COLO668 (cell line): ENCODE data around the gene DOK7.
"Not testable (repeated sequence)": the region's sequence is repeated elsewhere in the genome, so short reads cannot be mapped to it uniquely, and the experiment has no call there.

Experiments used
- DNase-seq: peaks from one replicate; lab custom pipeline; 2025; ENCODE audit not compliant: unreplicated experiment; lab: John Stamatoyannopoulos, UW

The DOK7 gene

GRCh38 chr4:3442959-3443749 is 20.0 kb upstream of the DOK7 start:
- DNase-seq: peak; percentile 55

GRCh38 chr4:3443750-3444309 is 19.3 kb upstream of the DOK7 start:
- DNase-seq: no peak

GRCh38 chr4:3444351-3445110 is 18.6 kb upstream of the DOK7 start:
- DNase-seq: no peak

- no peak for DNase-seq
Observed at GRCh38 chr4:3445111-3445820, 17.8 kb upstream of the DOK7 start.

GRCh38 chr4:3445829-3446545 is 17.1 kb upstream of the DOK7 start:
- DNase-seq: no peak

GRCh38 chr4:3446631-3447320 is 16.3 kb upstream of the DOK7 start:
- DNase-seq: no peak

- DNase-seq: no peak
Observed at GRCh38 chr4:3447431-3448395, 15.4 kb upstream of the DOK7 start.

GRCh38 chr4:3449047-3449573 is 14.0 kb upstream of the DOK7 start:
- no peak for DNase-seq

GRCh38 chr4:3449574-3450534 is 13.3 kb upstream of the DOK7 start:
- no peak for DNase-seq

- DNase-seq: no peak
Observed at GRCh38 chr4:3450643-3451042, 12.5 kb upstream of the DOK7 start.

GRCh38 chr4:3451956-3452355 is 11.2 kb upstream of the DOK7 start:
- DNase-seq: no peak

GRCh38 chr4:3452376-3452775 is 10.7 kb upstream of the DOK7 start:
- peak; percentile 26 for DNase-seq

- DNase-seq: not testable (repeated sequence)
Observed at GRCh38 chr4:3455596-3455995, 7.5 kb upstream of the DOK7 start.

- DNase-seq: no peak
Observed at GRCh38 chr4:3458371-3458770, 4.7 kb upstream of the DOK7 start.

GRCh38 chr4:3459156-3459555 is 4.0 kb upstream of the DOK7 start:
- not testable (repeated sequence) for DNase-seq

GRCh38 chr4:3460926-3461325 is 2.2 kb upstream of the DOK7 start:
- no peak for DNase-seq

- peak; percentile 67 for DNase-seq
Observed at GRCh38 chr4:3461515-3462291, 1.4 kb upstream of the DOK7 start.
